22Rv1 (cell line): ENCODE data around the gene RCE1.

Experiments used
- CTCF ChIP-seq: fragments of 450-650 bp; IDR thresholded peaks from 2 replicates; pipeline ENCODE4 v1.5.1; 2017; ENCODE audit warnings: mild to moderate bottlenecking
- ZFX ChIP-seq: fragments of 450-650 bp; IDR thresholded peaks from 2 replicates; pipeline ENCODE4 v1.6.1; 2017; ENCODE audit warnings: antibody characterized with exemption, borderline replicate concordance

- no peak for TF ChIP-seq CTCF
- TF ChIP-seq ZFX, result no peak
Measured at GRCh38 chr11:66891851-66892660, 48.8 kb downstream of the RCE1 start.
